ENCODE data around the gene AGBL5. TPM values are rescaled to one million over a fixed set of nuclear protein-coding genes. Genes with fewer than 3 reads are reported as not detected.

The AGBL5 gene
- polyA plus RNA-seq, 2 of the 4 experiments (the other 2 are of a cell fraction), result 25.5 to 52.7 TPM

DNA sequence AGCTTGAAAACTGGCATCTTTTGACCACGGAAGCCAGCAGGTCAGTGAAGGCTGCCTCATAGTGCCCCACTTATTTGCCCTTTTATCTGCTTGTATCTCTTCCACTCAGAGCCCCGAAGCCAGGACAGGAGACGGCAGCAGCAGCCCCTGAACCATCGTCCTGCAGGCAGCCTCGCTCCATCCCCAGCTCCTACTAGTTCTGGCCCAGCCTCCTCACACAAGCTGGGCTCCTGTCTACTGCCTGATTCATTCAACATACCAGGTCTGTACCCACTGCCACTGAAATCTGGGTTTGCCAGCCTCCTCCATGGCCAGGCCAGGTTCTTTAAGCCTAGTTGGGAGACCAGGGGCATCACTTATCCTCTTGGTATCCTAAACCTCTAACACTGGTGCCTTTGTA is 15.9 kb downstream of the AGBL5 start:
- H3K4me2 ChIP-seq, result no peak overlapping the region
- no peaks in the 10 kb centered on the region for H3K9me3 ChIP-seq
- H3K27ac ChIP-seq, result no peak overlapping the region
- POLR2A ChIA-PET, result interaction anchor here (2.8 to 4.5 kb wide), 2 partner anchors 13 to 17 kb away, joined by 11 to 23 read pairs; partner anchors contain the start of gene AGBL5
- CTCF ChIA-PET, result interaction anchor here (1.1 to 18.7 kb wide), 5 partner anchors 12 to 212 kb away, joined by 3 to 253 read pairs (median 6); partner anchors contain the start of genes AGBL5, EMILIN1 and KHK
- peaks cover 21% of the 10 kb centered on the region for H3K4me1 ChIP-seq
- FAIRE-seq, result no peak
- ATAC-seq, result no peak
- WGBS (ENCODE audit: missing lambda C conversion rate), result 97% methylated on average over 5 of the region's 5 CpGs
- no peak for DNase-seq (ENCODE audit: low read depth in 1 of 2, low spot score in 1 of 2)
- TF ChIP-seq KDM1A (IDR thresholded peaks at IDR 0.05; ENCODE audit: low read depth), result no peak
- TF ChIP-seq KDM5A (IDR thresholded peaks at IDR 0.05), result no peak
- TF ChIP-seq ATOH8 (CRISPR knock-in tag; IDR thresholded peaks at IDR 0.05; ENCODE audit: low read depth), result no peak
- no peak for TF ChIP-seq CTCF (IDR thresholded peaks at IDR 0.05)
- no peak for TF ChIP-seq NFE2L2 (conservative IDR thresholded peaks at IDR 0.05; ENCODE audit: low read length)
- TF ChIP-seq CBX2 (IDR thresholded peaks at IDR 0.05; ENCODE audit: borderline replicate concordance, low read depth), result no peak
- no peak for TF ChIP-seq ESRRA (IDR thresholded peaks at IDR 0.05; ENCODE audit: borderline replicate concordance, low read length)
- no peak for TF ChIP-seq MYC (IDR thresholded peaks at IDR 0.05; ENCODE audit: borderline replicate concordance, low read length)
- TF ChIP-seq PBX3 (IDR thresholded peaks at IDR 0.05), result no peak
- TF ChIP-seq, protein P1, sequence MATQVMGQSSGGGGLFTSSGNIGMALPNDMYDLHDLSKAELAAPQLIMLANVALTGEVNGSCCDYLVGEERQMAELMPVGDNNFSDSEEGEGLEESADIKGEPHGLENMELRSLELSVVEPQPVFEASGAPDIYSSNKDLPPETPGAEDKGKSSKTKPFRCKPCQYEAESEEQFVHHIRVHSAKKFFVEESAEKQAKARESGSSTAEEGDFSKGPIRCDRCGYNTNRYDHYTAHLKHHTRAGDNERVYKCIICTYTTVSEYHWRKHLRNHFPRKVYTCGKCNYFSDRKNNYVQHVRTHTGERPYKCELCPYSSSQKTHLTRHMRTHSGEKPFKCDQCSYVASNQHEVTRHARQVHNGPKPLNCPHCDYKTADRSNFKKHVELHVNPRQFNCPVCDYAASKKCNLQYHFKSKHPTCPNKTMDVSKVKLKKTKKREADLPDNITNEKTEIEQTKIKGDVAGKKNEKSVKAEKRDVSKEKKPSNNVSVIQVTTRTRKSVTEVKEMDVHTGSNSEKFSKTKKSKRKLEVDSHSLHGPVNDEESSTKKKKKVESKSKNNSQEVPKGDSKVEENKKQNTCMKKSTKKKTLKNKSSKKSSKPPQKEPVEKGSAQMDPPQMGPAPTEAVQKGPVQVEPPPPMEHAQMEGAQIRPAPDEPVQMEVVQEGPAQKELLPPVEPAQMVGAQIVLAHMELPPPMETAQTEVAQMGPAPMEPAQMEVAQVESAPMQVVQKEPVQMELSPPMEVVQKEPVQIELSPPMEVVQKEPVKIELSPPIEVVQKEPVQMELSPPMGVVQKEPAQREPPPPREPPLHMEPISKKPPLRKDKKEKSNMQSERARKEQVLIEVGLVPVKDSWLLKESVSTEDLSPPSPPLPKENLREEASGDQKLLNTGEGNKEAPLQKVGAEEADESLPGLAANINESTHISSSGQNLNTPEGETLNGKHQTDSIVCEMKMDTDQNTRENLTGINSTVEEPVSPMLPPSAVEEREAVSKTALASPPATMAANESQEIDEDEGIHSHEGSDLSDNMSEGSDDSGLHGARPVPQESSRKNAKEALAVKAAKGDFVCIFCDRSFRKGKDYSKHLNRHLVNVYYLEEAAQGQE (IDR thresholded peaks at IDR 0.05), result no peak
- TF ChIP-seq EHF (CRISPR knock-in tag; IDR thresholded peaks at IDR 0.05), result no peak
- TF ChIP-seq HOXB5 (CRISPR knock-in tag; IDR thresholded peaks at IDR 0.05), result no peak
- TF ChIP-seq HDAC2 (IDR thresholded peaks at IDR 0.05), result no peak
- no peak for TF ChIP-seq FOXS1 (CRISPR knock-in tag; IDR thresholded peaks at IDR 0.05)
- no peak for TF ChIP-seq JUN (IDR thresholded peaks at IDR 0.05)
- TF ChIP-seq NR3C1 (IDR thresholded peaks at IDR 0.05), result no peak
- H3K4me3 ChIP-seq, result no peak overlapping the region

DNA sequence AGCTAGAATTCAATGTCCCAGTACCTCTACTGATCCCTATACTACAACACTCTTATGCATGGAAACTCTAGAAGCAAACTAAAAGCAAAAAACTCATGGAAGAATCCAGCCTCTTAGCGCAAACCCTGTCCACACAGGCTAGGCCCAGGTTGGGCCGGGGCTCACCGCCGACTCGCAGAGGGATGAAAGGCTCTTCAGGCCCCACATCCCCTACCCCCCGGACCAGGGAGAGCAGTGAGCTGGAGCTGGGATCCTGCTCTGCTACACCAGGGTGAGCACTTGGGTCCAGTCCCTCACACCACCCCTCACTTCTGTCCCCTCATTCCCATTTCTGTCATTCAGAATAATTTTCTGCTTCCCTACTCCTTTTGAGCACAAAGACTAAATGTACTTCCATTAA is 18.0 kb downstream of the AGBL5 start:
- CTCF ChIA-PET, result interaction anchor here (13.3 to 18.7 kb wide), 2 partner anchors 14 to 15 kb away, joined by 143 to 253 read pairs; partner anchors contain the start of genes AGBL5, EMILIN1 and KHK
- WGBS (ENCODE audit: missing lambda C conversion rate), result 96% methylated on average over 6 of the region's 6 CpGs
- POLR2A ChIA-PET, result interaction anchor here (4.5 kb wide), 1 partner anchor 19 kb away, joined by 23 read pairs; the partner anchor contains the start of gene AGBL5

More for the DNA sequence above, 18.0 kb downstream of the AGBL5 start:
- no peak for FAIRE-seq
- Histone ChIP-seq H3K27ac (no peak overlapping the region), H3K4me2 (peak overlapping the region; percentile 86), H3K9me3 (no peaks in the 10 kb centered on the region), H3K4me3 (no peak overlapping the region), H3K4me1 (peaks cover 19% of the 10 kb centered on the region)
- no peak for DNase-seq (ENCODE audit: low read depth in 1 of 2, low spot score in 1 of 2)
- TF ChIP-seq HOXB5 (CRISPR knock-in tag; IDR thresholded peaks at IDR 0.05), result no peak
- no peak for TF ChIP-seq ZC3H11A (IDR thresholded peaks at IDR 0.05)
- TF ChIP-seq SREBF2 (IDR thresholded peaks at IDR 0.05), result no peak
- ATAC-seq, result no peak
